KMS-11 (cell line): ENCODE results near the gene MEGF10.
"Not testable (repeated sequence)": the region's sequence is repeated elsewhere in the genome, so short reads cannot be mapped to it uniquely, and the experiment has no call there.

Experiments
- H2AFZ ChIP-seq: fragments of 200-600 bp; sonication (generic); 2 replicates; pipeline ENCODE4 v1.6.1; 2016; ENCODE audit warnings: antibody characterized with exemption, mixed run types, low read depth
- H3K27ac ChIP-seq: fragments of 200-600 bp; sonication (generic); 2 replicates; pipeline ENCODE4 v1.6.1; 2016; ENCODE audit warnings: mild to moderate bottlenecking, mixed run types
- H3K27me3 ChIP-seq: fragments of 200-600 bp; sonication (generic); 2 replicates; pipeline ENCODE4 v1.6.1; 2017; ENCODE audit warnings: mild to moderate bottlenecking, low read depth, mixed run types, moderate library complexity; ENCODE audit not compliant: insufficient read depth
- H3K36me3 ChIP-seq: fragments of 200-600 bp; sonication (generic); 2 replicates; pipeline ENCODE4 v1.6.1; 2017; ENCODE audit warnings: mild to moderate bottlenecking, mixed run types; ENCODE audit not compliant: insufficient read depth
- H3K4me1 ChIP-seq: fragments of 200-600 bp; sonication (generic); 2 replicates; pipeline ENCODE4 v1.6.1; 2016; ENCODE audit warnings: mild to moderate bottlenecking, low read depth, mixed run types; ENCODE audit not compliant: poor library complexity, severe bottlenecking
- H3K4me2 ChIP-seq: fragments of 200-600 bp; sonication (generic); 2 replicates; pipeline ENCODE4 v1.7.0; 2016; ENCODE audit warnings: mild to moderate bottlenecking, mixed run types
- H3K4me3 ChIP-seq: fragments of 200-600 bp; sonication (generic); IDR thresholded peaks from 2 replicates; pipeline ENCODE4 v1.6.1; 2017; ENCODE audit warnings: low read depth, low read length, mixed read lengths; ENCODE audit not compliant: insufficient read depth
- H3K79me2 ChIP-seq: fragments of 200-600 bp; sonication (generic); 2 replicates; pipeline ENCODE4 v1.6.1; 2016; ENCODE audit warnings: low read depth, mixed run types; ENCODE audit not compliant: insufficient read depth
- H3K9ac ChIP-seq: fragments of 200-600 bp; sonication (generic); 2 replicates; pipeline ENCODE4 v1.6.1; 2016; ENCODE audit warnings: mild to moderate bottlenecking, mixed run types
- H4K20me1 ChIP-seq: fragments of 200-600 bp; sonication (generic); 2 replicates; pipeline ENCODE4 v1.6.1; 2016; ENCODE audit warnings: mild to moderate bottlenecking, mixed run types; ENCODE audit not compliant: insufficient read depth
- TF ChIP-seq, protein P1 (sequence below): fragments of 200-600 bp; sonication (generic); conservative IDR thresholded peaks from 2 replicates; pipeline ENCODE4 v1.6.1; 2017; ENCODE audit warnings: low read depth, mild to moderate bottlenecking, antibody characterized with exemption, low read length, moderate library complexity, mixed read lengths

The MEGF10 gene

GRCh38 chr5:127293373-127293772 lies 2.8 kb downstream of the MEGF10 start:
- Histone ChIP-seq H2AFZ (no peak overlapping the region), H3K27ac (no peak overlapping the region), H3K4me1 (no peaks in the 10 kb centered on the region), H4K20me1 (no peaks in the 10 kb centered on the region), H3K27me3 (no peaks in the 10 kb centered on the region), H3K9ac (no peak overlapping the region), H3K79me2 (no peaks in the 10 kb centered on the region), H3K4me2 (no peak overlapping the region), H3K36me3 (no peaks in the 10 kb centered on the region), H3K4me3 (no peak overlapping the region)
- TF ChIP-seq, protein P1, sequence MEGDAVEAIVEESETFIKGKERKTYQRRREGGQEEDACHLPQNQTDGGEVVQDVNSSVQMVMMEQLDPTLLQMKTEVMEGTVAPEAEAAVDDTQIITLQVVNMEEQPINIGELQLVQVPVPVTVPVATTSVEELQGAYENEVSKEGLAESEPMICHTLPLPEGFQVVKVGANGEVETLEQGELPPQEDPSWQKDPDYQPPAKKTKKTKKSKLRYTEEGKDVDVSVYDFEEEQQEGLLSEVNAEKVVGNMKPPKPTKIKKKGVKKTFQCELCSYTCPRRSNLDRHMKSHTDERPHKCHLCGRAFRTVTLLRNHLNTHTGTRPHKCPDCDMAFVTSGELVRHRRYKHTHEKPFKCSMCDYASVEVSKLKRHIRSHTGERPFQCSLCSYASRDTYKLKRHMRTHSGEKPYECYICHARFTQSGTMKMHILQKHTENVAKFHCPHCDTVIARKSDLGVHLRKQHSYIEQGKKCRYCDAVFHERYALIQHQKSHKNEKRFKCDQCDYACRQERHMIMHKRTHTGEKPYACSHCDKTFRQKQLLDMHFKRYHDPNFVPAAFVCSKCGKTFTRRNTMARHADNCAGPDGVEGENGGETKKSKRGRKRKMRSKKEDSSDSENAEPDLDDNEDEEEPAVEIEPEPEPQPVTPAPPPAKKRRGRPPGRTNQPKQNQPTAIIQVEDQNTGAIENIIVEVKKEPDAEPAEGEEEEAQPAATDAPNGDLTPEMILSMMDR: no peak

DNA sequence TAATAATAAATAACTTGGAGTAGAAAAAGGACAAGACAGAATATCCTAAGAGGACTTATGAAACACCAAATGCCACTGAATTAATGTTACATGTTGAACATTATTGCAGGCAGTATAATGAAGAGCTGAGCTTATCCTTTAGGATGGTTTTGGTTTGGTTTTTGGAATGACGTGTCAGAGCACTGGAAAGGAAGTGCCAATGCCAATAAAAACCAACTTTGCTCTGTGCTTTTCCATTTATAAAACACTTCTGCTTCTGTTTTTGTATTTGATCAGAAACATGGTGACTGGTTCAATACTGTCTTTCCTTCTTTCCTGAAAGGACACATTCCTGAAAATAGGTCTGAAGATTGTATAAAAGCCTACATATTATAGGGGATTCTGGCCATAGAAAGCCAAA lies 4.2 kb downstream of the MEGF10 start:
- TF ChIP-seq, protein P1: no peak
- Histone ChIP-seq H3K27me3 (no peaks in the 10 kb centered on the region), H2AFZ (no peak overlapping the region), H4K20me1 (no peaks in the 10 kb centered on the region), H3K79me2 (no peaks in the 10 kb centered on the region), H3K36me3 (no peaks in the 10 kb centered on the region), H3K4me2 (no peak overlapping the region), H3K9ac (no peak overlapping the region), H3K4me1 (no peaks in the 10 kb centered on the region), H3K4me3 (no peak overlapping the region), H3K27ac (no peak overlapping the region)

DNA sequence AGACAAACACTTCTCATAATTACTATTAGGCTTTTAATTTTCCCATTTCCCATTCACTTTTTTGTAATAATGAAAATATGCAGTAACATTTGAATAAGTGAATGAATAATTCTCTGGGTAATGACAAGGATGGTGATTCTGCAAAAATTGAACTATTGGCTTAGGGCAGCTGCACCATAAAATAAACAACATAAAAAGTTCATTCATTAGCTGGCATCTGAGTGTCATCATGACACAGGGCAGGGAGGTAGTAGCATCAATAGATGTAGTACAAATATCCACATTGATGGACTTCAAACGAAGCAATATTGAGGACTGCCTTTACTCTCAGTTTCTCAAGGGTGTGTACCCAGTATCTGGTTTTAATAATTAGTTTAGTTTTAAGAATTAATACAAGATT lies 4.9 kb downstream of the MEGF10 start:
- Histone ChIP-seq H3K4me3 (no peak overlapping the region), H3K9ac (no peak overlapping the region), H2AFZ (no peak overlapping the region), H4K20me1 (no peaks in the 10 kb centered on the region), H3K27me3 (no peaks in the 10 kb centered on the region), H3K36me3 (no peaks in the 10 kb centered on the region), H3K4me2 (no peak overlapping the region), H3K27ac (no peak overlapping the region), H3K4me1 (no peaks in the 10 kb centered on the region), H3K79me2 (no peaks in the 10 kb centered on the region)
- TF ChIP-seq, protein P1: no peak

DNA sequence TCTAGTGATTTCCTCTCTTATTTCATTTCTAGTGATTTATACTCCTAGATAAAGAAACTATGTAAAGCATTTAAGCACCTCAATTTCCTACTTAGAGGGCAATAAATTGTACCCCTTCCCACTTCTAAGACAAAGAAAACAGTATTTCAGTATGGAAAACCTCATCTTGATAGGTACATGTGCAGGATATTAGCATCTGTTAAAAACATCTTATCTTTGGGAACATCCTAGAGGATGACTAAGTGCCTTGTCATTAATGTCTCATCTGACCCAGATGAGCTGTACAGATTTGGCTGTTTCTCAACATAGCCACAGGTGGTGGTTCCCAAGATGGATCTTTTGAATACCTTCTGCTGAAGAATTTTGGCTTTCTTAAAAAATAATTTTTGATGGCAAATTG lies 5.7 kb downstream of the MEGF10 start:
- Histone ChIP-seq H3K4me2 (no peak overlapping the region), H2AFZ (no peak overlapping the region), H3K27me3 (no peaks in the 10 kb centered on the region), H3K4me1 (no peaks in the 10 kb centered on the region), H3K36me3 (no peaks in the 10 kb centered on the region), H3K27ac (no peak overlapping the region), H3K9ac (no peak overlapping the region), H3K4me3 (no peak overlapping the region), H3K79me2 (no peaks in the 10 kb centered on the region), H4K20me1 (no peaks in the 10 kb centered on the region)
- TF ChIP-seq, protein P1: no peak

GRCh38 chr5:127296894-127297293 lies 6.3 kb downstream of the MEGF10 start:
- not testable (repeated sequence) for H3K4me2 ChIP-seq

More at GRCh38 chr5:127296894-127297293, 6.3 kb downstream of the MEGF10 start:
- not testable (repeated sequence) for H3K9ac ChIP-seq, H2AFZ ChIP-seq, H3K79me2 ChIP-seq, H3K27ac ChIP-seq, H3K4me1 ChIP-seq, H4K20me1 ChIP-seq, H3K36me3 ChIP-seq, H3K4me3 ChIP-seq, H3K27me3 ChIP-seq
